Left forelimb (tissue), 1 donor: ENCODE measurements around the gene TMEM220.

Source experiments
- DNase-seq: peaks from one replicate; pipeline ENCODE4 v3.0.0-alpha.2; 2018; ENCODE audit warnings: low spot score

Gene TMEM220

GRCh38 chr17:10664571-10664970 lies 65.3 kb downstream of the TMEM220 start:
- no peak for DNase-seq
